Panc1 (cell line): ENCODE data around the gene HNF4A. TPM values are rescaled to one million over a fixed set of nuclear protein-coding genes. Genes with fewer than 3 reads are reported as not detected.
"Not testable (repeated sequence)": the region's sequence is repeated elsewhere in the genome, so short reads cannot be mapped to it uniquely, and the experiment has no call there.

Experiments used
- ATAC-seq: fragments of 200-7000 bp; cut with Tn5 transposase; 2 replicates; pipeline ENCODE4 v1.9.1; 2020; ENCODE audit warnings: mild to moderate bottlenecking, moderate library complexity
- BruUV-seq: library from RNA; stranded (reverse); fragments of 400-500 nt; replicated peaks from 2 replicates; lab custom pipeline; 2021; lab: Mats Ljungman, UMichigan
- CTCF ChIA-PET: fragments of 300-600 bp; sonication (Branson Sonifier 250); formaldehyde crosslinking; loops from one replicate; lab custom pipeline; 2022; ENCODE audit warnings: antibody characterized with exemption; lab: Charles Lee
- POLR2A ChIA-PET: fragments of 300-600 bp; sonication (Branson Sonifier 250); formaldehyde crosslinking; loops from one replicate; lab custom pipeline; 2022; ENCODE audit warnings: antibody characterized with exemption; lab: Charles Lee
- DNase-seq: peaks from one replicate; pipeline ENCODE4 v3.0.0-alpha.2; 2010; ENCODE audit warnings: low read depth, low spot score
- H3K27ac ChIP-seq: 2 replicates; pipeline ENCODE4 v1.5.1; 2011; ENCODE audit warnings: mild to moderate bottlenecking, low read length, inconsistent platforms
- H3K27me3 ChIP-seq: fragments of 200-500 bp; sonication (Bioruptor generic); 2 replicates; pipeline ENCODE4 v1.6.0; 2014; ENCODE audit warnings: low read length, inconsistent platforms; ENCODE audit not compliant: control insufficient read depth, insufficient read depth
- H3K36me3 ChIP-seq: fragments of 200-500 bp; sonication (Bioruptor generic); 2 replicates; pipeline ENCODE4 v1.5.1; 2014; ENCODE audit warnings: inconsistent platforms, mild to moderate bottlenecking, low read length, moderate library complexity; ENCODE audit not compliant: control insufficient read depth, insufficient read depth
- H3K4me1 ChIP-seq: 2 replicates; pipeline ENCODE4 v1.5.1; 2011; ENCODE audit warnings: inconsistent platforms, mild to moderate bottlenecking, low read length, moderate library complexity; ENCODE audit not compliant: control insufficient read depth, insufficient read depth
- H3K4me3 ChIP-seq, 2 experiments: 2 replicates each; pipeline ENCODE4 v1.5.1; 2011 to 2012; ENCODE audit warnings: low read depth in 2 of 2, low read length in 2 of 2, mild to moderate bottlenecking in 2 of 2, inconsistent platforms in 1 of 2, moderate library complexity in 1 of 2
- H3K9me3 ChIP-seq: fragments of 200-500 bp; sonication (Bioruptor generic); 2 replicates; pipeline ENCODE4 v1.5.1; 2014; ENCODE audit warnings: low read depth, mild to moderate bottlenecking, inconsistent platforms, low read length, moderate library complexity; ENCODE audit not compliant: control insufficient read depth, insufficient read depth
- POLR2AphosphoS5 ChIP-seq: IDR thresholded peaks from 2 replicates; pipeline ENCODE4 v1.6.1; 2012; ENCODE audit warnings: mild to moderate bottlenecking, low read depth, low read length, moderate library complexity
- SIN3A ChIP-seq: IDR thresholded peaks from 2 replicates; pipeline ENCODE4 v1.6.1; 2012; ENCODE audit warnings: low read depth, mild to moderate bottlenecking, low read length, moderate library complexity, borderline replicate concordance; ENCODE audit not compliant: insufficient read depth
- TCF7L2 ChIP-seq: IDR thresholded peaks from 2 replicates; pipeline ENCODE4 v1.6.1; 2011; ENCODE audit warnings: mild to moderate bottlenecking, low read depth, low read length, inconsistent platforms
- in situ Hi-C: cut with HindIII; loops from 2 replicates; pipeline ENCODE4 v1.10.0; 2016; ENCODE audit warnings: low sequenced_read_pairs, low pct_unique_long_range_greater_than_20kb
- intact Hi-C: fragments of 100-400 bp; cut with micrococcal nuclease; formaldehyde crosslinking; loops from one replicate; pipeline ENCODE4 v1.10.0; 2022; ENCODE audit not compliant: unreplicated experiment
- total RNA-seq: library from RNA; stranded (reverse); gene quantifications from one replicate; pipeline ENCODE4 v1.2.1, GENCODE V29; 2021; ENCODE audit not compliant: unreplicated experiment
- TF ChIP-seq, protein P1 (sequence below), 2 experiments: IDR thresholded peaks; 2 replicates each; pipeline ENCODE4 v1.6.1; 2011 to 2012; ENCODE audit warnings: low read depth in 2 of 2, control low read depth in 1 of 2, low read length in 1 of 2, mild to moderate bottlenecking in 1 of 2, moderate library complexity in 1 of 2; ENCODE audit not compliant: insufficient read depth in 1 of 2
- TF ChIP-seq, protein P2 (sequence below): fragments of 450-650 bp; IDR thresholded peaks from 2 replicates; pipeline ENCODE4 v1.5.1; 2017; ENCODE audit warnings: mild to moderate bottlenecking

HNF4A gene
- total RNA-seq, 1 experiment from 2014 or later = 0.28 TPM

DNA sequence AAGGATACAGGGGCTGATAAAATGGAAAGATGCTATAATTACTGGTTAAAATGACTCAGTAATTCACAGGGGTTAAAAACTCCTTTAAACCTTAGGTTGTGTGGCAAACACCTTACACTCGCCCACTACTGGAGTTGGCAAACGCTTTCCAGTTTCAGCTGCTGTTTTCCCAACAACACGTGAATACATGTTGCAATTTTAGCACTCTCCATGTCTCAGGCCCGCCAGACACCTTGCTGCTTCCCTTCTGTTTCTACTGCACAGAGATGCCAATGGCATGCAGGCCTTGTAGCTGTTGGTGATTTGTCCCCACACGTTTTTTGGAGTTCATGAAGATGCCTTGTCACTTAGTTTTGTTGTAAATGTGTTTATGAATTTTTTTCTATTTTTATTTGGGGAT, 114.8 kb downstream of the HNF4A start:
- Histone ChIP-seq H3K27me3 (no peaks in the 10 kb centered on the region), H3K36me3 (no peaks in the 10 kb centered on the region), H3K27ac (no peak overlapping the region), H3K4me3 (no peak overlapping the region), H3K4me1 (no peaks in the 10 kb centered on the region; the same call in 1 of the 2 replicates), H3K9me3 (no peaks in the 10 kb centered on the region)
- intact Hi-C loops (no loop called here), in situ Hi-C loops (no loop called here)
- TF ChIP-seq, protein P1, sequence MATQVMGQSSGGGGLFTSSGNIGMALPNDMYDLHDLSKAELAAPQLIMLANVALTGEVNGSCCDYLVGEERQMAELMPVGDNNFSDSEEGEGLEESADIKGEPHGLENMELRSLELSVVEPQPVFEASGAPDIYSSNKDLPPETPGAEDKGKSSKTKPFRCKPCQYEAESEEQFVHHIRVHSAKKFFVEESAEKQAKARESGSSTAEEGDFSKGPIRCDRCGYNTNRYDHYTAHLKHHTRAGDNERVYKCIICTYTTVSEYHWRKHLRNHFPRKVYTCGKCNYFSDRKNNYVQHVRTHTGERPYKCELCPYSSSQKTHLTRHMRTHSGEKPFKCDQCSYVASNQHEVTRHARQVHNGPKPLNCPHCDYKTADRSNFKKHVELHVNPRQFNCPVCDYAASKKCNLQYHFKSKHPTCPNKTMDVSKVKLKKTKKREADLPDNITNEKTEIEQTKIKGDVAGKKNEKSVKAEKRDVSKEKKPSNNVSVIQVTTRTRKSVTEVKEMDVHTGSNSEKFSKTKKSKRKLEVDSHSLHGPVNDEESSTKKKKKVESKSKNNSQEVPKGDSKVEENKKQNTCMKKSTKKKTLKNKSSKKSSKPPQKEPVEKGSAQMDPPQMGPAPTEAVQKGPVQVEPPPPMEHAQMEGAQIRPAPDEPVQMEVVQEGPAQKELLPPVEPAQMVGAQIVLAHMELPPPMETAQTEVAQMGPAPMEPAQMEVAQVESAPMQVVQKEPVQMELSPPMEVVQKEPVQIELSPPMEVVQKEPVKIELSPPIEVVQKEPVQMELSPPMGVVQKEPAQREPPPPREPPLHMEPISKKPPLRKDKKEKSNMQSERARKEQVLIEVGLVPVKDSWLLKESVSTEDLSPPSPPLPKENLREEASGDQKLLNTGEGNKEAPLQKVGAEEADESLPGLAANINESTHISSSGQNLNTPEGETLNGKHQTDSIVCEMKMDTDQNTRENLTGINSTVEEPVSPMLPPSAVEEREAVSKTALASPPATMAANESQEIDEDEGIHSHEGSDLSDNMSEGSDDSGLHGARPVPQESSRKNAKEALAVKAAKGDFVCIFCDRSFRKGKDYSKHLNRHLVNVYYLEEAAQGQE (IDR thresholded peaks at IDR 0.05; ENCODE audit: insufficient read depth in 1 of 2, low read depth in 2 of 2, low read length in 1 of 2) = no peak
- TF ChIP-seq, protein P2, sequence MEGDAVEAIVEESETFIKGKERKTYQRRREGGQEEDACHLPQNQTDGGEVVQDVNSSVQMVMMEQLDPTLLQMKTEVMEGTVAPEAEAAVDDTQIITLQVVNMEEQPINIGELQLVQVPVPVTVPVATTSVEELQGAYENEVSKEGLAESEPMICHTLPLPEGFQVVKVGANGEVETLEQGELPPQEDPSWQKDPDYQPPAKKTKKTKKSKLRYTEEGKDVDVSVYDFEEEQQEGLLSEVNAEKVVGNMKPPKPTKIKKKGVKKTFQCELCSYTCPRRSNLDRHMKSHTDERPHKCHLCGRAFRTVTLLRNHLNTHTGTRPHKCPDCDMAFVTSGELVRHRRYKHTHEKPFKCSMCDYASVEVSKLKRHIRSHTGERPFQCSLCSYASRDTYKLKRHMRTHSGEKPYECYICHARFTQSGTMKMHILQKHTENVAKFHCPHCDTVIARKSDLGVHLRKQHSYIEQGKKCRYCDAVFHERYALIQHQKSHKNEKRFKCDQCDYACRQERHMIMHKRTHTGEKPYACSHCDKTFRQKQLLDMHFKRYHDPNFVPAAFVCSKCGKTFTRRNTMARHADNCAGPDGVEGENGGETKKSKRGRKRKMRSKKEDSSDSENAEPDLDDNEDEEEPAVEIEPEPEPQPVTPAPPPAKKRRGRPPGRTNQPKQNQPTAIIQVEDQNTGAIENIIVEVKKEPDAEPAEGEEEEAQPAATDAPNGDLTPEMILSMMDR = no peak
- TF ChIP-seq SIN3A (no peak), TCF7L2 (no peak), POLR2AphosphoS5 (no peak)
- ATAC-seq (no peak), DNase-seq (no peak)
- ChIA-PET POLR2A (no interaction called here), CTCF (no interaction called here)
- BruUV-seq = no TSS peak

DNA sequence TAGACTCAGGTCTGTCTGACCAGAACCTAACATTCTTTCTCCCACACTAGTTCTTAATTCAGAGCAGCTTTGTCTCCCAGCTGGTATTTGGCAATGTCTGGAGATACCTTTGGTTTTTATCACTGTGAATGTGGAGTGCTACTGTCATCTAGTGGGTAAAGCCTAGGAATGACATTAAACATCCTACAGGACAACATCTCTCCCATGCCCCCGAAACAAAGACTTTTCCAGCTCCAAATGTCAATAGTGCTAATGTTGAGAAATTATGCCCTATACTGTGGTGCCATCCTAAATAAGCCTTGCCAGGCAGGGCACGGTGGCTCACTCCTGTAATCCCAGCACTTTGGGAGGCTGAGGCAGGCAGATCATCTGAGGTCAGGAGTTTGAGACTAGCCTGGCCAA, 116.0 kb downstream of the HNF4A start:
- BruUV-seq = no TSS peak
- H3K36me3 ChIP-seq = no peaks in the 10 kb centered on the region
- H3K27ac ChIP-seq = no peak overlapping the region
- ATAC-seq (no peak), DNase-seq (no peak)
- no peaks in the 10 kb centered on the region for H3K9me3 ChIP-seq
- H3K4me1 ChIP-seq = peaks cover 2% of the 10 kb centered on the region; the same call in 1 of the 2 replicates
- ChIA-PET CTCF (interaction anchor here (0.6 to 1.3 kb wide), 2 partner anchors 69 to 258 kb away, joined by 3 read pairs; no protein-coding TSS in a partner anchor), POLR2A (no interaction called here)
- no peak overlapping the region for H3K4me3 ChIP-seq
- in situ Hi-C loops (no loop called here), intact Hi-C loops (no loop called here)
- H3K27me3 ChIP-seq = no peaks in the 10 kb centered on the region
- TF ChIP-seq POLR2AphosphoS5 = no peak
- TF ChIP-seq, protein P2 = peak; percentile 75

DNA sequence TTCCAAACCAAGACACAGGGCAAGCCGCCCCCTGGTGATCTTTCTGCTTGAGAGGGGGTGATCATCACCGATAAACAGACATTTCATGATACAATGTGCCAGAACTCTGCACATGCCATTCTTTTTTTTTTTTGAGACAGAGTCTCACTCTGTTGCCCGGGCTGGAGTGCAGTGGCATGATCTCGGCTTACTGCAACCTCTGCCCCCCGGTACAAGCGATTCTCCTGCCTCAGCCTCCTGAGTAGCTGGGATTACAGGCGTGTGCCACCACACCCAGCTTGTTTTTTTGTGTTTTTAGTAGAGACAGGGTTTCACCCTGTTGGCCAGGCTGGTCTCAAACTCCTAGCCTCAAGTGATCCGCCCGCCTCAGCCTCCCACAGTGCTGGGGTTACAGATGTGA, 116.8 kb downstream of the HNF4A start:
- ATAC-seq, BruUV-seq, H3K27ac ChIP-seq, H3K27me3 ChIP-seq, H3K4me3 ChIP-seq, POLR2A ChIA-PET, DNase-seq, H3K4me1 ChIP-seq, H3K9me3 ChIP-seq, CTCF ChIA-PET, H3K36me3 ChIP-seq, intact Hi-C loops, in situ Hi-C loops: not testable (repeated sequence)
